Measurements from ENCODE around the gene RPL13. TPM values are rescaled to one million over a fixed set of nuclear protein-coding genes. Genes with fewer than 3 reads are reported as not detected.

Gene RPL13
- total RNA-seq, 2 donors from 2014 or later = 1,855 to 2,011 TPM

DNA sequence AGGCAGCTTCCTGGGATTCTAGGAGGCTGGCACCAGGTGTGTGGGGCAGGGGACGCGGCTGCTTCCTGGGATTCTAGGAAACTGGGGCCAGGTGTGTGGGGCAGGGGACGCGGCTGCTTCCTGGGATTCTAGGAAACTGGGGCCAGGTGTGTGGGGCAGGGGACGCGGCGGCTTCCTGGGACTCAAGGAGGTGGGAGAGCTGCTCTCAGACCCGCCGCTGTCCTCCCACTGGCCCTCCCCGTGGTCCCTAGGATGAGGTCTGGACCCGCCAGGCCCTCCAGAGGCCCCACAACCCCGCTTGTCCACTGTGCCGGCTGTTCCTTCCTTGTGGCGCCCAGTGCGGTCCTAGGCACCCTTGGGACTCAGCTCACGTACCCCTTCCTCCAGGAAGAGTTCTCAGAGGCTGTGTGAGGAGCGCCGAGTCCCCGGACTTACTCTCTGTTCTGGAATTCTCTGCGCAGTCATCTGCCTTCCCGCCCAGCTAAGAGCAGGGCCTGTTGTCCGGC, 53.5 kb downstream of the RPL13 start:
- Histone ChIP-seq H3K27ac (no peak overlapping the region), H3K9me3 (no peaks in the 10 kb centered on the region), H3K4me3 (no peak overlapping the region), H3K4me1 (no peaks in the 10 kb centered on the region), H3K36me3 (no peaks in the 10 kb centered on the region), H3K27me3 (peaks cover 19% of the 10 kb centered on the region), H3K9ac (ENCODE audit: low read depth in 2 of 2, low read length in 2 of 2) (no peak overlapping the region)
- intact Hi-C loops (cut with DNase I) = no loop called here
- DNase-seq = no peak
- no peak for TF ChIP-seq CTCF (IDR thresholded peaks at IDR 0.05)

Other genes with a start within 250 kb of the RPL13 start
- gene ANKRD11, start 70.1 kb upstream of the RPL13 start, total RNA-seq = 100 to 1,000 TPM in 1 of 2 donors, 10 to 100 TPM in 1; 69.4 to 129 TPM
- 100 to 1,000 TPM in 1 of 2 donors, 10 to 100 TPM in 1; 85.6 to 105 TPM for gene SPG7, start 52.3 kb upstream of the RPL13 start, total RNA-seq
- gene CPNE7, start 15.1 kb downstream of the RPL13 start, total RNA-seq = 1 to 10 TPM in 1 of 2 donors, under 1 TPM in 1; 0.19 to 1.6 TPM
- gene DPEP1, start 53.0 kb downstream of the RPL13 start, total RNA-seq = 1 to 10 TPM in 1 of 2 donors, under 1 TPM in 1; 0.42 to 2.7 TPM
- gene CHMP1A, start 97.0 kb downstream of the RPL13 start, total RNA-seq = 100 to 1,000 TPM; 118 to 176 TPM
- 10 to 100 TPM in 1 of 2 donors, 1 to 10 TPM in 1; 4.7 to 10.0 TPM for gene SPATA33, start 97.2 kb downstream of the RPL13 start, total RNA-seq
- 100 to 1,000 TPM in 1 of 2 donors, 10 to 100 TPM in 1; 72.2 to 136 TPM for gene CDK10, start 126.0 kb downstream of the RPL13 start, total RNA-seq
- 10 to 100 TPM; 17.8 to 18.4 TPM for gene SPATA2L, start 141.0 kb downstream of the RPL13 start, total RNA-seq
- gene VPS9D1, start 160.2 kb downstream of the RPL13 start, total RNA-seq = 10 to 100 TPM; 11.9 to 12.7 TPM
- gene ZNF276, start 160.9 kb downstream of the RPL13 start, total RNA-seq = 10 to 100 TPM; 19.2 to 30.6 TPM

All from colonic mucosa (tissue), 4 donors.